SK-N-SH treated with all-trans-retinoic acid at 6 μM for 48 hours (cell line): ENCODE data around the gene NALCN.

Experiments used
- ATAC-seq: fragments of 200-7000 bp; cut with Tn5 transposase; 3 replicates; pipeline ENCODE4 v1.9.1; 2020; ENCODE audit warnings: mild to moderate bottlenecking, moderate library complexity
- ARNTL ChIP-seq: fragments of 450-650 bp; formaldehyde crosslinking; IDR thresholded peaks from 2 replicates; pipeline ENCODE4 v1.5.0; 2020; ENCODE audit warnings: low read depth, mild to moderate bottlenecking, moderate library complexity, borderline replicate concordance
- CSDC2 ChIP-seq: fragments of 250-450 bp; sonication (Bioruptor Pico); IDR thresholded peaks from 2 replicates; pipeline ENCODE4 v1.5.0; 2020; ENCODE audit warnings: mild to moderate bottlenecking, moderate library complexity
- ESRRG ChIP-seq: fragments of 250-450 bp; sonication (Bioruptor Pico); IDR thresholded peaks from 2 replicates; pipeline ENCODE4 v1.6.1; 2021; ENCODE audit warnings: mild to moderate bottlenecking
- GLIS3 ChIP-seq: fragments of 250-450 bp; sonication (Bioruptor Pico); IDR thresholded peaks from 2 replicates; pipeline ENCODE4 v1.5.0; 2020; ENCODE audit warnings: mild to moderate bottlenecking, moderate library complexity
- ISL1 ChIP-seq: fragments of 250-450 bp; sonication (Bioruptor Pico); IDR thresholded peaks from 2 replicates; pipeline ENCODE4 v2.1.2; 2022; ENCODE audit warnings: mild to moderate bottlenecking, moderate library complexity
- PPARA ChIP-seq: fragments of 250-450 bp; sonication (Bioruptor Pico); IDR thresholded peaks from 2 replicates; pipeline ENCODE4 v1.5.0; 2020; ENCODE audit warnings: mild to moderate bottlenecking, borderline replicate concordance
- RARB ChIP-seq: fragments of 250-450 bp; sonication (Bioruptor Pico); IDR thresholded peaks from 2 replicates; pipeline ENCODE4 v1.8.0; 2021; ENCODE audit warnings: mild to moderate bottlenecking, moderate library complexity
- SNAI2 ChIP-seq: fragments of 250-450 bp; sonication (Bioruptor Pico); IDR thresholded peaks from 2 replicates; pipeline ENCODE4 v1.5.0; 2020; ENCODE audit warnings: mild to moderate bottlenecking, moderate library complexity
- TCF4 ChIP-seq: fragments of 250-450 bp; sonication (Bioruptor Pico); IDR thresholded peaks from 2 replicates; pipeline ENCODE4 v1.8.0; 2021; ENCODE audit warnings: mild to moderate bottlenecking, moderate library complexity, borderline replicate concordance
- TOX ChIP-seq: fragments of 250-450 bp; sonication (Bioruptor Pico); IDR thresholded peaks from 2 replicates; pipeline ENCODE4 v1.8.0; 2021; ENCODE audit warnings: mild to moderate bottlenecking, moderate library complexity, borderline replicate concordance
- ZC3H10 ChIP-seq: fragments of 250-450 bp; sonication (Bioruptor Pico); IDR thresholded peaks from 2 replicates; pipeline ENCODE4 v1.5.1; 2021; ENCODE audit warnings: mild to moderate bottlenecking, moderate library complexity
- ZFP3 ChIP-seq: fragments of 250-450 bp; sonication (Bioruptor Pico); IDR thresholded peaks from 2 replicates; pipeline ENCODE4 v1.5.0; 2020; ENCODE audit warnings: mild to moderate bottlenecking, moderate library complexity
- ZFP30 ChIP-seq: fragments of 450-650 bp; formaldehyde crosslinking; IDR thresholded peaks from 2 replicates; pipeline ENCODE4 v1.5.0; 2022; ENCODE audit warnings: mild to moderate bottlenecking, moderate library complexity
- ZNF565 ChIP-seq: fragments of 450-650 bp; formaldehyde crosslinking; conservative IDR thresholded peaks from 2 replicates; pipeline ENCODE4 v1.5.0; 2020; ENCODE audit warnings: low read depth, mild to moderate bottlenecking, moderate library complexity
- ZNF70 ChIP-seq: fragments of 450-650 bp; formaldehyde crosslinking; IDR thresholded peaks from 2 replicates; pipeline ENCODE4 v1.5.0; 2020; ENCODE audit warnings: mild to moderate bottlenecking, moderate library complexity
- ZNF8 ChIP-seq: fragments of 450-650 bp; formaldehyde crosslinking; IDR thresholded peaks from 2 replicates; pipeline ENCODE4 v1.5.0; 2020; ENCODE audit warnings: mild to moderate bottlenecking, moderate library complexity
- TF ChIP-seq, protein P1 (sequence below): fragments of 250-450 bp; sonication (Bioruptor Pico); IDR thresholded peaks from 2 replicates; pipeline ENCODE4 v1.5.1; 2020; ENCODE audit warnings: low read depth, mild to moderate bottlenecking, moderate library complexity
- TF ChIP-seq, protein P2 (sequence below): fragments of 250-450 bp; sonication (Bioruptor Pico); IDR thresholded peaks from 2 replicates; pipeline ENCODE4 v1.8.0; 2021; ENCODE audit warnings: low read depth, mild to moderate bottlenecking, moderate library complexity, borderline replicate concordance
- TF ChIP-seq, protein P3 (sequence below): fragments of 250-450 bp; sonication (Bioruptor Pico); IDR thresholded peaks from 2 replicates; pipeline ENCODE4 v1.8.0; 2020; ENCODE audit warnings: mild to moderate bottlenecking, moderate library complexity, borderline replicate concordance
- TF ChIP-seq, protein P4 (sequence below): fragments of 250-450 bp; sonication (Bioruptor Pico); IDR thresholded peaks from 2 replicates; pipeline ENCODE4 v1.5.0; 2020; ENCODE audit warnings: mild to moderate bottlenecking, moderate library complexity
- TF ChIP-seq, protein P5 (sequence below): fragments of 250-450 bp; sonication (Bioruptor Pico); IDR thresholded peaks from 2 replicates; pipeline ENCODE4 v1.5.1; 2021; ENCODE audit warnings: mild to moderate bottlenecking, moderate library complexity

NALCN gene

DNA sequence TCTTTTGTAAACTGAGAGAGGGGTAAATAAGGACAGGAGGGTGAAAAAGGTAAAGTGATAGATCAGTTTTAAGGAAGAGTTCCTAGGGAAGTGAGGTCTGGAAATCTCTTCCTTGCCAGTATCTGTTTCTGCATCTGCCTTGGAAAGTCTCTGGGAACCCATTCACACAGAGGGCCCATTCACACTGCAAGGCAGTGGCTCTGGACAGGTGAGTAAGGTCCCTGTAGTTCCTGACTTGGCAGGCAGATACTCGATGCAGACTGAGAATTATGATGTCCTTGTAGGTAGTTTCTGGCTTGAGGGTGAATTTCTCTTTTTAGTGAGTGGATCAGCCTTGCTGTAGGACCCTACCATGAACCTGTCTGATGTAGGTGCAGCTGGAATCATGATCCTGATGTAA is 293.3 kb downstream of the NALCN start:
- no peak for ATAC-seq

DNA sequence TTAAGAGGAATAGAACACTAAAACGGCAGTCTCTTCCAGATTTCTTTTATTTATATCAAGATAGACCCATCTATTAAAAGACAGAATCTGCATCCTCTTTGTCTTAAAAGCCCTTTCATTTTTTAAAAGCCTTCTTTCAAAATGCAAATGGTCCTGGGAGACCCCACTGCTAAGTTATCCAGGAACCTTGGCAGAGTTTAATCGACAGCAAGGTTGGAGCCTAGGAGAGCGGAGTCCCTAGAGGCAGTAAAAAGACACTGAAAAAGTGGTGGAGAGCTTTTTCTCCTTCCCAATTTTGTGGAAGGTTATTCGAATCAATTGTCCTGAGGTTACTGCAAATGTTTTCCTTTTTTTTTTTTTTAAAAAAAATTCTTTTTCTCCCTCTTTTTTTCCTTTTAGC is 294.7 kb downstream of the NALCN start:
- ATAC-seq: no peak
- TF ChIP-seq, protein P1, sequence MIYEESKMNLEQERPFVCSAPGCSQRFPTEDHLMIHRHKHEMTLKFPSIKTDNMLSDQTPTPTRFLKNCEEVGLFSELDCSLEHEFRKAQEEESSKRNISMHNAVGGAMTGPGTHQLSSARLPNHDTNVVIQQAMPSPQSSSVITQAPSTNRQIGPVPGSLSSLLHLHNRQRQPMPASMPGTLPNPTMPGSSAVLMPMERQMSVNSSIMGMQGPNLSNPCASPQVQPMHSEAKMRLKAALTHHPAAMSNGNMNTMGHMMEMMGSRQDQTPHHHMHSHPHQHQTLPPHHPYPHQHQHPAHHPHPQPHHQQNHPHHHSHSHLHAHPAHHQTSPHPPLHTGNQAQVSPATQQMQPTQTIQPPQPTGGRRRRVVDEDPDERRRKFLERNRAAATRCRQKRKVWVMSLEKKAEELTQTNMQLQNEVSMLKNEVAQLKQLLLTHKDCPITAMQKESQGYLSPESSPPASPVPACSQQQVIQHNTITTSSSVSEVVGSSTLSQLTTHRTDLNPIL: no peak
- TF ChIP-seq, protein P2, sequence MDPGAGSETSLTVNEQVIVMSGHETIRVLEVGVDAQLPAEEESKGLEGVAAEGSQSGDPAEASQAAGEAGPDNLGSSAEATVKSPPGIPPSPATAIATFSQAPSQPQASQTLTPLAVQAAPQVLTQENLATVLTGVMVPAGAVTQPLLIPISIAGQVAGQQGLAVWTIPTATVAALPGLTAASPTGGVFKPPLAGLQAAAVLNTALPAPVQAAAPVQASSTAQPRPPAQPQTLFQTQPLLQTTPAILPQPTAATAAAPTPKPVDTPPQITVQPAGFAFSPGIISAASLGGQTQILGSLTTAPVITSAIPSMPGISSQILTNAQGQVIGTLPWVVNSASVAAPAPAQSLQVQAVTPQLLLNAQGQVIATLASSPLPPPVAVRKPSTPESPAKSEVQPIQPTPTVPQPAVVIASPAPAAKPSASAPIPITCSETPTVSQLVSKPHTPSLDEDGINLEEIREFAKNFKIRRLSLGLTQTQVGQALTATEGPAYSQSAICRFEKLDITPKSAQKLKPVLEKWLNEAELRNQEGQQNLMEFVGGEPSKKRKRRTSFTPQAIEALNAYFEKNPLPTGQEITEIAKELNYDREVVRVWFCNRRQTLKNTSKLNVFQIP (CRISPR knock-in tag): no peak
- TF ChIP-seq TOX (CRISPR knock-in tag) (no peak), ZFP3 (CRISPR knock-in tag) (no peak), ARNTL (no peak), RARB (CRISPR knock-in tag) (no peak)
- TF ChIP-seq, all 23 proteins: peak for 0

More for the DNA sequence above, 293.3 kb downstream of the NALCN start:
- TF ChIP-seq GLIS3 (CRISPR knock-in tag): no peak
- no peak for TF ChIP-seq CSDC2 (CRISPR knock-in tag)
- TF ChIP-seq ESRRG (CRISPR knock-in tag): no peak

DNA sequence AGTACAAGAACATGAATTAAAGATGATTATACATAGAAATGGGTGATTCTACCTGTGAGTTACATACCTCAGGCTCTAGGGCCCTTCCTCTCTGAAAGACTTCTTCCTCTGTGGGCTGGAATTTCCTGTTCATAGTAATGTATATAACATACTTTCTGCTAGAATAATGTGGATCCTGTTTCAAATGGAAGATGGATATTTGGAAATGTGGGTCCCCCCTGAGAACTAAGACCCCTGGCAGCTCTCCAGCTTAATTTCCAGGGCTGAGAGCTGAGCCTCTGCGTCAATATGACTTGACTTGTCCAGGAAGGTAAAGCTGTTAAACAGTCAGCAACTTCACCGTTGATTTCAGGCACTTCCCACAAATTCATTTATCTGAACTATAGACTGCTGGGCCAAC is 296.3 kb downstream of the NALCN start:
- no peak for TF ChIP-seq ARNTL
- no peak for TF ChIP-seq ZNF565 (CRISPR knock-in tag)
- TF ChIP-seq ESRRG (CRISPR knock-in tag): no peak
- no peak for TF ChIP-seq GLIS3 (CRISPR knock-in tag)
- TF ChIP-seq PPARA: no peak
- TF ChIP-seq ISL1 (CRISPR knock-in tag): no peak
- no peak for TF ChIP-seq ZC3H10 (CRISPR knock-in tag)
- no peak for TF ChIP-seq ZNF70 (CRISPR knock-in tag)
- TF ChIP-seq RARB (CRISPR knock-in tag): no peak
- no peak for TF ChIP-seq TCF4 (CRISPR knock-in tag)
- TF ChIP-seq, protein P2 (CRISPR knock-in tag): no peak
- TF ChIP-seq, protein P3, sequence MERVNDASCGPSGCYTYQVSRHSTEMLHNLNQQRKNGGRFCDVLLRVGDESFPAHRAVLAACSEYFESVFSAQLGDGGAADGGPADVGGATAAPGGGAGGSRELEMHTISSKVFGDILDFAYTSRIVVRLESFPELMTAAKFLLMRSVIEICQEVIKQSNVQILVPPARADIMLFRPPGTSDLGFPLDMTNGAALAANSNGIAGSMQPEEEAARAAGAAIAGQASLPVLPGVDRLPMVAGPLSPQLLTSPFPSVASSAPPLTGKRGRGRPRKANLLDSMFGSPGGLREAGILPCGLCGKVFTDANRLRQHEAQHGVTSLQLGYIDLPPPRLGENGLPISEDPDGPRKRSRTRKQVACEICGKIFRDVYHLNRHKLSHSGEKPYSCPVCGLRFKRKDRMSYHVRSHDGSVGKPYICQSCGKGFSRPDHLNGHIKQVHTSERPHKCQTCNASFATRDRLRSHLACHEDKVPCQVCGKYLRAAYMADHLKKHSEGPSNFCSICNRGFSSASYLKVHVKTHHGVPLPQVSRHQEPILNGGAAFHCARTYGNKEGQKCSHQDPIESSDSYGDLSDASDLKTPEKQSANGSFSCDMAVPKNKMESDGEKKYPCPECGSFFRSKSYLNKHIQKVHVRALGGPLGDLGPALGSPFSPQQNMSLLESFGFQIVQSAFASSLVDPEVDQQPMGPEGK: no peak
- TF ChIP-seq CSDC2 (CRISPR knock-in tag): no peak
- no peak for TF ChIP-seq TOX (CRISPR knock-in tag)
- TF ChIP-seq SNAI2 (CRISPR knock-in tag): no peak
- TF ChIP-seq, protein P4, sequence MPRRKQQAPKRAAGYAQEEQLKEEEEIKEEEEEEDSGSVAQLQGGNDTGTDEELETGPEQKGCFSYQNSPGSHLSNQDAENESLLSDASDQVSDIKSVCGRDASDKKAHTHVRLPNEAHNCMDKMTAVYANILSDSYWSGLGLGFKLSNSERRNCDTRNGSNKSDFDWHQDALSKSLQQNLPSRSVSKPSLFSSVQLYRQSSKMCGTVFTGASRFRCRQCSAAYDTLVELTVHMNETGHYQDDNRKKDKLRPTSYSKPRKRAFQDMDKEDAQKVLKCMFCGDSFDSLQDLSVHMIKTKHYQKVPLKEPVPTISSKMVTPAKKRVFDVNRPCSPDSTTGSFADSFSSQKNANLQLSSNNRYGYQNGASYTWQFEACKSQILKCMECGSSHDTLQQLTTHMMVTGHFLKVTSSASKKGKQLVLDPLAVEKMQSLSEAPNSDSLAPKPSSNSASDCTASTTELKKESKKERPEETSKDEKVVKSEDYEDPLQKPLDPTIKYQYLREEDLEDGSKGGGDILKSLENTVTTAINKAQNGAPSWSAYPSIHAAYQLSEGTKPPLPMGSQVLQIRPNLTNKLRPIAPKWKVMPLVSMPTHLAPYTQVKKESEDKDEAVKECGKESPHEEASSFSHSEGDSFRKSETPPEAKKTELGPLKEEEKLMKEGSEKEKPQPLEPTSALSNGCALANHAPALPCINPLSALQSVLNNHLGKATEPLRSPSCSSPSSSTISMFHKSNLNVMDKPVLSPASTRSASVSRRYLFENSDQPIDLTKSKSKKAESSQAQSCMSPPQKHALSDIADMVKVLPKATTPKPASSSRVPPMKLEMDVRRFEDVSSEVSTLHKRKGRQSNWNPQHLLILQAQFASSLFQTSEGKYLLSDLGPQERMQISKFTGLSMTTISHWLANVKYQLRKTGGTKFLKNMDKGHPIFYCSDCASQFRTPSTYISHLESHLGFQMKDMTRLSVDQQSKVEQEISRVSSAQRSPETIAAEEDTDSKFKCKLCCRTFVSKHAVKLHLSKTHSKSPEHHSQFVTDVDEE (CRISPR knock-in tag): no peak
- no peak for TF ChIP-seq ZFP3 (CRISPR knock-in tag)
- no peak for TF ChIP-seq ZFP30 (CRISPR knock-in tag)
- TF ChIP-seq ZNF8 (CRISPR knock-in tag): no peak
- TF ChIP-seq, protein P5, sequence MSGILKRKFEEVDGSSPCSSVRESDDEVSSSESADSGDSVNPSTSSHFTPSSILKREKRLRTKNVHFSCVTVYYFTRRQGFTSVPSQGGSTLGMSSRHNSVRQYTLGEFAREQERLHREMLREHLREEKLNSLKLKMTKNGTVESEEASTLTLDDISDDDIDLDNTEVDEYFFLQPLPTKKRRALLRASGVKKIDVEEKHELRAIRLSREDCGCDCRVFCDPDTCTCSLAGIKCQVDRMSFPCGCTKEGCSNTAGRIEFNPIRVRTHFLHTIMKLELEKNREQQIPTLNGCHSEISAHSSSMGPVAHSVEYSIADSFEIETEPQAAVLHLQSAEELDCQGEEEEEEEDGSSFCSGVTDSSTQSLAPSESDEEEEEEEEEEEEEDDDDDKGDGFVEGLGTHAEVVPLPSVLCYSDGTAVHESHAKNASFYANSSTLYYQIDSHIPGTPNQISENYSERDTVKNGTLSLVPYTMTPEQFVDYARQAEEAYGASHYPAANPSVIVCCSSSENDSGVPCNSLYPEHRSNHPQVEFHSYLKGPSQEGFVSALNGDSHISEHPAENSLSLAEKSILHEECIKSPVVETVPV (CRISPR knock-in tag): no peak

More for the DNA sequence above, 296.3 kb downstream of the NALCN start:
- ATAC-seq: no peak
